ENCODE data around the gene GYG1. TPM values are rescaled to one million over a fixed set of nuclear protein-coding genes. Genes with fewer than 3 reads are reported as not detected.
A peak's percentile ranks its signal among the peaks of the same experiment; 100 is the strongest.

GYG1 gene
- total and polyA plus RNA-seq, 3 donors from 2014 or later = 128 to 303 (median 138) TPM

DNA sequence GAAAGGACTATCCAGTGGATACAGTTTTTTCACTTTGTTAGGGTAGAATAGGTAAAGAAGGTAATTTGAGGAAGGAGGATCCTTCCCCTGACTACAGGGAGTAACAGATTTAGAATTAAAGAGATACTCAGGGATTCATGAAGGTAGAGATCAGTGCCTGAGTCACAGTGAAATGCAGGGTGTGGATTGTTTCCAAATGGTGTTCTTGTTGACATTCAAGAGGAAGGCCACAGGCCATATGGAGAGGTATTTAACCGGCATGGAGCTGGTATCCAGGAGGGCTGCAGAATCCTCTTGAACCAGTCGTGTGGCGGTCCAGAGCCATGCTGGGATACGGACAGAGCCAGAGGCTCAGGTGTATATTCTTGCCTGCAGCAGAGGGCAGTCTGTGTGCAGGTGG is 28.2 kb downstream of the GYG1 start:
- Histone ChIP-seq H3K36me3 (ENCODE audit: low read depth, missing control alignments) (no peaks in the 10 kb centered on the region), H3K4me3 (no peak overlapping the region), H3K27me3 (no peaks in the 10 kb centered on the region), H3K4me1 (peaks cover 18% of the 10 kb centered on the region), H3K27ac (peak overlapping the region in 1 of 2 donors; percentile 64), H3K9me3 (no peaks in the 10 kb centered on the region)
- 94 to 97% methylated on average over 4 of the region's 4 CpGs for WGBS, 2 donors
- no peak for DNase-seq
- TF ChIP-seq CTCF (IDR thresholded peaks at IDR 0.05) (no peak), POLR2A (IDR thresholded peaks at IDR 0.05) (no peak)
- intact Hi-C loops (cut with DNase I; ENCODE audit: low total_unique reads) = no loop called here

- DNase-seq = no peak
- no peaks in the 10 kb centered on the region for H3K36me3 ChIP-seq (ENCODE audit: low read depth, missing control alignments)
- H3K27ac ChIP-seq = no peak overlapping the region
- H3K27me3 ChIP-seq = no peaks in the 10 kb centered on the region
- WGBS, 2 donors = 81 to 88% methylated on average over 3 of the region's 3 CpGs
- TF ChIP-seq POLR2A (IDR thresholded peaks at IDR 0.05) = no peak
- TF ChIP-seq CTCF (IDR thresholded peaks at IDR 0.05) = no peak
- H3K4me3 ChIP-seq = no peak overlapping the region
- peaks cover 17% of the 10 kb centered on the region for H3K4me1 ChIP-seq
- intact Hi-C loops (cut with DNase I; ENCODE audit: low total_unique reads) = no loop called here
- H3K9me3 ChIP-seq = no peaks in the 10 kb centered on the region
These were observed 29.0 kb downstream of the GYG1 start for GRCh38 chr3:149020196-149020838.

- WGBS, 2 donors = 72 to 95% methylated on average over 4 of the region's 4 CpGs
- DNase-seq = no peak
- no peaks in the 10 kb centered on the region for H3K36me3 ChIP-seq (ENCODE audit: low read depth, missing control alignments)
- TF ChIP-seq CTCF (IDR thresholded peaks at IDR 0.05) (no peak), POLR2A (IDR thresholded peaks at IDR 0.05) (no peak)
- H3K27me3 ChIP-seq = no peaks in the 10 kb centered on the region
- H3K9me3 ChIP-seq = no peaks in the 10 kb centered on the region
- peaks cover 12% of the 10 kb centered on the region for H3K4me1 ChIP-seq
- no peak overlapping the region for H3K4me3 ChIP-seq
- intact Hi-C loops (cut with DNase I; ENCODE audit: low total_unique reads) = no loop called here
- H3K27ac ChIP-seq = no peak overlapping the region
These were observed 29.5 kb downstream of the GYG1 start for GRCh38 chr3:149020839-149021252.

DNA sequence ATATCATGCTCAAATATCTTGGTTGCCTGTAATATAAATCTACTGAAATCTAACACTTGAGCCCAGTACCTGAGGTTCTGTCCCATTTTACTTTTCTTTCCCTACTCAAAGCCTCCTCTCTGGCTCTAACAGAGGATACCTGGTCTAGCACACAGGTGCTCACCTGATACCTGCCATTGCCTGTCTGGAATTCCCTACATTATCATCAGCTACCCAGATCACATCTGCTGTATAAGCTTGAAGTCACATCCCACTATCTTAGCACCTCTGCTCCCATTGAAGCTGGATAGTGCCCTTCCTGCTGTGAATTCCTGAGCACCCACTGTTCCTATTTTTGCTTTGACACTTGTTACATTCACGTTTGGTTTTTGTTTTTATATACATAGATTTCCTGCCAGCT is 30.5 kb downstream of the GYG1 start:
- no peak overlapping the region for H3K4me3 ChIP-seq
- no peak overlapping the region for H3K27ac ChIP-seq
- H3K27me3 ChIP-seq = no peaks in the 10 kb centered on the region
- H3K9me3 ChIP-seq = no peaks in the 10 kb centered on the region
- no peaks in the 10 kb centered on the region for H3K36me3 ChIP-seq (ENCODE audit: low read depth, missing control alignments)
- 25 to 33% methylated on average over 1 of the region's 1 CpG for WGBS, 2 donors
- intact Hi-C loops (cut with DNase I; ENCODE audit: low total_unique reads) = no loop called here
- peaks cover 10% of the 10 kb centered on the region for H3K4me1 ChIP-seq
- DNase-seq = no peak
- TF ChIP-seq POLR2A (IDR thresholded peaks at IDR 0.05) = no peak
- TF ChIP-seq CTCF (IDR thresholded peaks at IDR 0.05) = no peak

- intact Hi-C loops (cut with DNase I; ENCODE audit: low total_unique reads) = no loop called here
- TF ChIP-seq CTCF (IDR thresholded peaks at IDR 0.05) (no peak), POLR2A (IDR thresholded peaks at IDR 0.05) (no peak)
These were observed 32.6 kb downstream of the GYG1 start for GRCh38 chr3:149023951-149024350.

More at GRCh38 chr3:149023951-149024350, 32.6 kb downstream of the GYG1 start:
- no peak overlapping the region for H3K27ac ChIP-seq
- peaks cover 11% of the 10 kb centered on the region for H3K4me1 ChIP-seq
- H3K4me3 ChIP-seq = no peak overlapping the region
- no peak for DNase-seq
- H3K27me3 ChIP-seq = no peaks in the 10 kb centered on the region
- WGBS, 2 donors = 71% methylated on average over 3 of the region's 3 CpGs
- no peaks in the 10 kb centered on the region for H3K9me3 ChIP-seq
- no peaks in the 10 kb centered on the region for H3K36me3 ChIP-seq (ENCODE audit: low read depth, missing control alignments)
